Measurements from ENCODE around the gene DIPK1B.
A peak's percentile ranks its signal among the peaks of the same experiment; 100 is the strongest.
"Not testable (repeated sequence)": the region's sequence is repeated elsewhere in the genome, so short reads cannot be mapped to it uniquely, and the experiment has no call there.

The DIPK1B gene

GRCh38 chr9:136755302-136756133 is 43.1 kb downstream of the DIPK1B start:
- DNase-seq: not testable (repeated sequence)

GRCh38 chr9:136756134-136756438 is 43.7 kb downstream of the DIPK1B start:
- no peak for DNase-seq

GRCh38 chr9:136756836-136757235 is 44.5 kb downstream of the DIPK1B start:
- no peak for DNase-seq

- DNase-seq: no peak
Observed at GRCh38 chr9:136757328-136757727, 45.0 kb downstream of the DIPK1B start.

- no peak for DNase-seq
Observed at GRCh38 chr9:136757751-136758140, 45.4 kb downstream of the DIPK1B start.

GRCh38 chr9:136759001-136759400 is 46.6 kb downstream of the DIPK1B start:
- no peak for DNase-seq

- no peak for DNase-seq
Observed at GRCh38 chr9:136759436-136760325, 47.3 kb downstream of the DIPK1B start.

- DNase-seq: no peak
Observed at GRCh38 chr9:136760424-136760823, 48.1 kb downstream of the DIPK1B start.

GRCh38 chr9:136760834-136761544 is 48.6 kb downstream of the DIPK1B start:
- not testable (repeated sequence) for DNase-seq

GRCh38 chr9:136761545-136761981 is 49.2 kb downstream of the DIPK1B start:
- no peak for DNase-seq

- no peak for DNase-seq
Observed at GRCh38 chr9:136762221-136762691, 49.9 kb downstream of the DIPK1B start.

- DNase-seq: peak; percentile 40
Observed at GRCh38 chr9:136762915-136763648, 50.7 kb downstream of the DIPK1B start.

GRCh38 chr9:136763649-136764035 is 51.3 kb downstream of the DIPK1B start:
- no peak for DNase-seq

- peak; percentile 62 for DNase-seq
Observed at GRCh38 chr9:136764301-136764891, 52.0 kb downstream of the DIPK1B start, which contains the start of gene LCN15. TSS of gene LCN15 (minus strand) at chr9:136764518. CDS start at chr9:136764488, 30 bp downstream.

- no peak for DNase-seq
Observed at GRCh38 chr9:136765041-136765440, 52.7 kb downstream of the DIPK1B start.

- DNase-seq: not testable (repeated sequence)
Observed at GRCh38 chr9:136765745-136766409, 53.5 kb downstream of the DIPK1B start.

- peak; percentile 81 for DNase-seq
Observed at GRCh38 chr9:136766410-136767120, 54.2 kb downstream of the DIPK1B start.

- no peak for DNase-seq
Observed at GRCh38 chr9:136769710-136770191, 57.4 kb downstream of the DIPK1B start.

- no peak for DNase-seq
Observed at GRCh38 chr9:136771907-136772415, 59.6 kb downstream of the DIPK1B start.

- peak; percentile 17 for DNase-seq
Observed at GRCh38 chr9:136773386-136774044, 61.1 kb downstream of the DIPK1B start.
